HG02973 (cell line): ENCODE data around the gene PHF14.
"Not testable (repeated sequence)": the region's sequence is repeated elsewhere in the genome, so short reads cannot be mapped to it uniquely, and the experiment has no call there.

Source experiments
- ATAC-seq: cut with Tn5 transposase; IDR thresholded peaks from one replicate; pipeline ENCODE4 v1.9.1; 2021; ENCODE audit warnings: moderate library complexity; ENCODE audit not compliant: unreplicated experiment

PHF14 gene

GRCh38 chr7:10973942-10974911 is 555 bp downstream of the PHF14 start:
- peak; percentile 23 for ATAC-seq

DNA sequence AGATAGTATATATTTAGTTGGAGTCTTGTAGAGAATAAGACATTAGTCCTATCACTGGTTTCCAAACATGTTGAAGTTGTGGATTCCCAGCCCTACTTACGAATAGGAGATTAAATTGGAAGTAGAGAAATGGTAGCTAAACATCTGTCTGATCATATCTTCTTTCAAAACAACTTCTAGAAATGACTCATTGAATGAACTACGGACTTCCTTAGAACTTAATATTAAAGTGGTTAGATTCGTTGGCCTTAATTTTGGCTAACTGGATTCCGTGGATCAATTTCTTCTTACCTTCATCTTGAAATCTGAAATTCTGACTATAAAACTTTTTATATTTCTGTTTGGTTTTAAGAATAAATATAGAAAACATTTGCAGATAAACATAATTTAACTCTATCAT is 3.4 kb downstream of the PHF14 start:
- no peak for ATAC-seq

- ATAC-seq, result no peak
Measured at GRCh38 chr7:10981317-10981716, 7.6 kb downstream of the PHF14 start.

DNA sequence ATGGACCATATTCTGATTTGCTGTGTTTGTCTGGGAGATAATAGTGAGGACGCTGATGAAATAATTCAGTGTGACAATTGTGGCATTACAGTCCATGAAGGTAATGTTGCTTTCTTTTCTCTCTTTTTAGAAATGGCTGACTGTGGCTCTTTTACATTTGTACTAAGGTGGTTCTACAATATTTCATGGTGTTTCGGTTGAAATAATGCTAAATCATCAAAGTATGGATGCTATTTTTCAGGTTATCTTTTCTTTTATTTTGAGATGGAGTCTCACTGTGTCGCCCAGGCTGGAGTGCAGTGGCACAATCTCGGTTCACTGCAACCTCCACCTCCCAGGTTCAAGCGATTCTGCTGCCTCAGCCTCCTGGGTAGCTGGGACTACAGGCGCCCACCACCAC is 17.1 kb downstream of the PHF14 start:
- not testable (repeated sequence) for ATAC-seq

- not testable (repeated sequence) for ATAC-seq
Measured at GRCh38 chr7:10995482-10996166, 22.0 kb downstream of the PHF14 start.

DNA sequence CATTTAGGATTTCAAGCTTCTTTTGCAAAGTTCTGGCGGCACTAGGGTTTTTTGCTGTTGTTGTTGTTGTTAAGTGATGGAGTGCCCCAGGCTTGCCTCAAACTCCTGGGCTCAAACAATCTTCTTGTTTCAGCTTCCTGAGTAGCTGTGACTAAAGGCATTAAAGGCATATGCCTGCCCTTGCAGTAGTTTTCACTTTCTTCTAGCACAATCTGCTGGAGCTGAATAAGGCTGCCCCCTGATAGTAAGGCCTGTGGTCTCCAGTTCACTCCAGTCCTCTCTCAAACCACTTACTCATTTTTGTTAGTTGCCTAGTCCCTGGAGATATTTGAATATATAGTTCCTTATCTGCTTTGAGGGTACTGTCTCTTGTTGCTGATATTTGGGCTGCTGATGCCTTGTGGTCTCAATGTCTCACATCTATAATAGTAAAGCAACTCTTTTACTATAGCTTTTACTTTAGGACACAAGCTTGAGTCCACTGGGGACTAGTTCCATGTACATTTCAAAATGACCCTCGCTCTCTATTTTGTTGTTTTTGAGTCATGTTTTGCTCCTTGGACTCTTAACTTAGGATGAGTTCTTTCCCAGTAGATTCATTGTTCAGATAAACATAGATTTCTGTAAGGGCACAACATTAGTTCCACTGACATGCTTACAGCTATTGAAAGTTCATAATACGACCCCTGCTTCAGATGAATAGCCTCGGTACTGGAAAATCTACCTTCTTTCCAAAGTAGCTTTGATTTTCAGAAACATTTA is 25.5 kb downstream of the PHF14 start:
- ATAC-seq, result no peak

DNA sequence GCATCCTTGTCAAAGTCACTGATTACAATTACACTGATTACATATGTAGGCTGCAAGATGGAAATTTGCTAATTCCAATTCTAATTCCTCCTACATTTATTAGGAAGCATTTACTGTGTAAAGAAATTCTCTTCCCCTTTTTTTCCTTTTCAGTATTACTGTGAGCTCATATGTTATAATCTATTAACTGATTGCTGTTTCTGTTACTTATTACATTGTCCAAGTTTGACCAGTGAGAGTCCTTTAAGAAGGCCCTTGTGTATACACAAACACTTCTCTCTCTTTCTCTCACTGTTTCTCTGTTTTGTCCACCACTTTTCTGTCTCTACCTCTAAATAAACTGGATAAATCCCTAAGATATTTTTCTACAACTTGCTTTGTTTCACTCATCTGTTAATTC is 31.5 kb downstream of the PHF14 start:
- ATAC-seq, result no peak

DNA sequence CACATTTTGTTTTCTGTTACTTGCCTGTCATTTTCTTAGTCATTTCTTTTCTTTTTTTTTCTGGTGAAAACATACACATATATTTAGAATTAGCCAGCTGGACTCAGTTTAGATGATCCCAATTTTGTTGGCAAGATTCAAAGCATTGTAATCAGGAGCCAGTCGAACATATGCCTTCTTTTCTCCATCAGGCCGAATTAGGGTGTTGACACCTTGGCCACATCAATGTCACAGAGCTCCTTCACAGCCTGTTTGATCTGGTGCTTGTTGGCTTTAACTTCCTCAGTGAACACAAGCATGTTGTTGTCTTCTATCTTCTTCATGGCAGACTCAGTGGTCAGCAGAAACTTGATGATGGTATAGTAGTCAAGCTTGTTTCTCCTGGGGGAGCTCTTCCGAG is 32.6 kb downstream of the PHF14 start:
- ATAC-seq, result no peak

- ATAC-seq, result no peak
Measured at GRCh38 chr7:11009631-11010030, 36.0 kb downstream of the PHF14 start.

DNA sequence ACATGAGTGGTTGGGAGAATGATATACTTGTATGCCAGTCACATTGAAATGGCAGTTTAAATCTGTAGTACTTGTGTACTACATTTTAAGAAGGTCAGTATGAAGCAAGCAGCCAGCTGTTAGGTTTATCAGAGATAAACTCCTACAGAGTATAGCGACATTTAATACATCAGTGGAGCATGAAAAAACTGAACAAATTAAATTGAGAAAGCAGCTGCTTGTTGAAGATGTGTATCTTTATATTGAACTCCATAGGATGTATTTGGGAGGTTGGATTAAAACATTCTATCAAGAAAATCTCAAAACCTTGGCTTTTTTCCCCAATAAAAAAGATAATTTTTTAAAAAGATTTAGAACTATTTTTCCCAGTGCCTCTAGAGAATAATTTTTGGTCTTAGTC is 47.8 kb downstream of the PHF14 start:
- ATAC-seq, result no peak

DNA sequence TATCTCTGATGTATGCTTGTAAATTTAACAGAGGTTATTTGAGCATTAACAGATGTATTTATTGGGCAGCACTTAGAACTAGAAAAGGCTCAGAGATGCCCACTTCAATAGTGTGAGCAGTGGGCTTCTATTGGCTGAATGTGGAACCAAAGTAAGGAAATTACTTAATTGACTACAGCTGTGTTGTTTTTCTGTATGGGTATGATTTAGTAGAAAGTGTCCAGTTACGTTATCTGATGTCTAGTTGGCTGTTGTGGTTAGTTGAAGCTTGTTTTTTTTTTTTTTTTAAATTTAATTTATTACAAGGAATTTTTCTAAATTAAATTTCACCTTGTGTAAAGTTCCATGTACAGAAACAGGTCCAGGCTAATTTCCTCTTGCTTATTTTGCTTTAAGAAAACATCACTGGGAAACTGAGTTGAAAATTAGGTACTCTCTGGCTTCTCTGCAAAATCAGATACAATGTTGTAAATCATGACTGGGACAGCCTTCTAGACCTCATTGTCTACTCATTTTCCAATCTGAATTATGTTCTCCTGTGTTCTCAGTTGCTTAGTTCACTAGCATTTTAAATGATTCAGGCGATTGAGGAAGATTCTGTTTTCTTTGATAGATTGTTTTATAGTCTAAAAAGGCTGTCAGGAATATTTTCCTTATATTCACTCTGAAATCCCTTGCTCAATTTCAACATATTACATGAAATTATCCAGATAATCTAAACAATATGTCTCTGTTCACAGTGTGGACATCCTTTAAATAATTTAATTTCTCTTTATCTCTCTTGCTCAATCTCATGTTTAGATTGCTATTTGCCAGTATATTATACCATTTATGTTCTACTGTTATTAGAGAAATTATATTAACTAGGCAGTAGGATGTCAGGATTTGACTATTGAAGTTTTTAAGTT is 53.0 kb downstream of the PHF14 start:
- no peak for ATAC-seq

- ATAC-seq, result no peak
Measured at GRCh38 chr7:11035661-11036060, 62.0 kb downstream of the PHF14 start.

GRCh38 chr7:11039974-11040373 is 66.3 kb downstream of the PHF14 start:
- no peak for ATAC-seq

- no peak for ATAC-seq
Measured at GRCh38 chr7:11054033-11054432, 80.4 kb downstream of the PHF14 start.

GRCh38 chr7:11060893-11061292 is 87.2 kb downstream of the PHF14 start:
- no peak for ATAC-seq

- no peak for ATAC-seq
Measured at GRCh38 chr7:11062110-11062509, 88.4 kb downstream of the PHF14 start.

GRCh38 chr7:11069591-11069990 is 95.9 kb downstream of the PHF14 start:
- ATAC-seq, result no peak

GRCh38 chr7:11077816-11078215 is 104.1 kb downstream of the PHF14 start:
- no peak for ATAC-seq

DNA sequence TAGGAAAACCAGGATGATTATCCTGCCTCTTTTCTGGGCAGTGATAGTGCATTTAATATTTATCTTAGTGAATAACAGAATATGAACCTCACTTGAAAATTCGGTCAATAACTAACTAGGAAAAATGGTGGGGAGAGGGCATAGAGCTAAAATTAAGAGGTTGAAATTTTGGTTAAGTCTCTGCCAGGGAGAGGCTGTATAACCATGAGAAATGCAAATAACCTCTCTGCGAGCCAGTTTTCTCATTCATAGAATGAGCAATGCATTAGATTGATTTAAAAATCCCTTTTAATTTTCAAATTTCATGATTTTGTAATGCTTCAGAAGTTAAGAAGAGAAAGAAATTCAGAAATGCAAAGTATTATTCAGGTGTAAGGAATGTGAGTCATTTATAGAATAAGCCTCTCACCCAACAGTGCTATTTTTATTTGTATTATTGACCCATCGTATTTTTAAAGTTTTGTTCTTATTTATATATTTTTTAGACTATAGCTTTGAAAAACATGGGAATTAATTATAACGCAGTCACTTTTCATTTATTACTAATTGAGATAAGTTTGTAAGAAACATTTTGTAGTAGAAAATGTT is 104.7 kb downstream of the PHF14 start:
- peak; percentile 65 for ATAC-seq

DNA sequence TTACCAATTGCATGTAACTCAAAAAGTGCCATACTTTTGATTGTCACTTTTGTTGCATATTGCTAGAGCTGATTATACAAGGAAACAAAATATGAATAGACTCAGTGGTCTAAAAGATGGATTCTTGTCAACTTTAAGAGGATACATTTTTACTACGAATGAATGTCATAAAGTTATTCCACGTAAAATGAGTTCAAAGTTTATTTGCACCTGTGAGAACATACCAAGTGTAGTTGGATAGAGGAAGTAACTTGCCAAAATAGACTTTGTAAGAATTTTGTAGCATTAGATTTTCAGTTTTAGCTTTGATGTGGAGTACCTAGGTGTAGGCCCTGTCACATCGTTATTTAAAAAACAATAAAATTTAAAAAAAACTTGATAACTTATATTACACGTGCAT is 106.2 kb downstream of the PHF14 start:
- no peak for ATAC-seq
